HUES48 (cell line): ENCODE data around the gene HLA-A.
"Not testable (repeated sequence)": the region's sequence is repeated elsewhere in the genome, so short reads cannot be mapped to it uniquely, and the experiment has no call there.

Experiments used
- H3K27ac ChIP-seq: one replicate; pipeline ENCODE4 v1.7.0; 2013; ENCODE audit warnings: low read depth, low read length, inconsistent platforms
- H3K27me3 ChIP-seq: 2 replicates; pipeline ENCODE4 v1.6.1; 2013; ENCODE audit warnings: mild to moderate bottlenecking, low read length; ENCODE audit not compliant: control insufficient read depth, insufficient read depth
- H3K36me3 ChIP-seq: 2 replicates; pipeline ENCODE4 v1.6.1; 2013; ENCODE audit warnings: low read length; ENCODE audit not compliant: control insufficient read depth, insufficient read depth
- H3K4me1 ChIP-seq: 2 replicates; pipeline ENCODE4 v1.6.1; 2013; ENCODE audit warnings: mild to moderate bottlenecking, low read length; ENCODE audit not compliant: control insufficient read depth, insufficient read depth
- H3K4me3 ChIP-seq: 2 replicates; pipeline ENCODE4 v1.5.1; 2013; ENCODE audit warnings: mild to moderate bottlenecking, low read depth, low read length
- H3K9ac ChIP-seq: 2 replicates; pipeline ENCODE4 v1.6.1; 2013; ENCODE audit warnings: mild to moderate bottlenecking, low read depth, low read length, moderate library complexity
- H3K9me3 ChIP-seq: 2 replicates; pipeline ENCODE4 v1.6.1; 2013; ENCODE audit warnings: low read length; ENCODE audit not compliant: control insufficient read depth, insufficient read depth

HLA-A gene

GRCh38 chr6:29976253-29976587 lies 33.9 kb downstream of the HLA-A start:
- H3K9ac ChIP-seq: no peak overlapping the region
- peaks cover 20% of the 10 kb centered on the region for H3K4me1 ChIP-seq
- H3K36me3 ChIP-seq: no peaks in the 10 kb centered on the region
- H3K9me3 ChIP-seq: no peaks in the 10 kb centered on the region
- no peak overlapping the region for H3K27ac ChIP-seq
- H3K27me3 ChIP-seq: peaks cover 69% of the 10 kb centered on the region
- peak overlapping the region; percentile 75; the same call in 1 of the 2 replicates for H3K4me3 ChIP-seq

GRCh38 chr6:29976588-29977424 lies 34.5 kb downstream of the HLA-A start:
- Histone ChIP-seq H3K27me3 (peaks cover 71% of the 10 kb centered on the region), H3K36me3 (no peaks in the 10 kb centered on the region), H3K9me3 (no peaks in the 10 kb centered on the region), H3K4me1 (peaks cover 20% of the 10 kb centered on the region), H3K9ac (no peak overlapping the region), H3K27ac (no peak overlapping the region), H3K4me3 (peak overlapping the region; percentile 75)

- H3K27me3 ChIP-seq: peaks cover 70% of the 10 kb centered on the region
- no peaks in the 10 kb centered on the region for H3K36me3 ChIP-seq
- peaks cover 20% of the 10 kb centered on the region for H3K4me1 ChIP-seq
- H3K9ac ChIP-seq: no peak overlapping the region
- H3K27ac ChIP-seq: no peak overlapping the region
- H3K4me3 ChIP-seq: peak overlapping the region; percentile 75
- no peaks in the 10 kb centered on the region for H3K9me3 ChIP-seq
These were observed 35.0 kb downstream of the HLA-A start for GRCh38 chr6:29977425-29977727.

GRCh38 chr6:29980013-29980412 lies 37.7 kb downstream of the HLA-A start:
- Histone ChIP-seq H3K4me1 (peaks cover 15% of the 10 kb centered on the region), H3K27me3 (peaks cover 47% of the 10 kb centered on the region)
- H3K9me3 ChIP-seq, H3K36me3 ChIP-seq, H3K4me3 ChIP-seq, H3K27ac ChIP-seq, H3K9ac ChIP-seq: not testable (repeated sequence)

- no peak overlapping the region for H3K4me3 ChIP-seq
- no peaks in the 10 kb centered on the region for H3K9me3 ChIP-seq
- no peaks in the 10 kb centered on the region for H3K36me3 ChIP-seq
- H3K4me1 ChIP-seq: peaks cover 14% of the 10 kb centered on the region
- no peak overlapping the region for H3K9ac ChIP-seq
- peaks cover 42% of the 10 kb centered on the region for H3K27me3 ChIP-seq
- no peak overlapping the region for H3K27ac ChIP-seq
These were observed 38.2 kb downstream of the HLA-A start for GRCh38 chr6:29980511-29980910.

GRCh38 chr6:29981211-29981812 lies 39.0 kb downstream of the HLA-A start:
- Histone ChIP-seq H3K4me3 (no peak overlapping the region), H3K27ac (no peak overlapping the region), H3K4me1 (peaks cover 6% of the 10 kb centered on the region), H3K27me3 (peaks cover 34% of the 10 kb centered on the region), H3K36me3 (no peaks in the 10 kb centered on the region), H3K9me3 (no peaks in the 10 kb centered on the region), H3K9ac (no peak overlapping the region)

GRCh38 chr6:29982097-29982496 lies 39.8 kb downstream of the HLA-A start:
- Histone ChIP-seq H3K27me3 (peaks cover 26% of the 10 kb centered on the region), H3K9me3 (no peaks in the 10 kb centered on the region), H3K9ac (no peak overlapping the region), H3K27ac (no peak overlapping the region), H3K36me3 (no peaks in the 10 kb centered on the region), H3K4me3 (no peak overlapping the region), H3K4me1 (peaks cover 5% of the 10 kb centered on the region)

- no peak overlapping the region for H3K4me3 ChIP-seq
- peaks cover 9% of the 10 kb centered on the region for H3K27me3 ChIP-seq
- H3K9ac ChIP-seq: no peak overlapping the region
- no peaks in the 10 kb centered on the region for H3K4me1 ChIP-seq
- H3K9me3 ChIP-seq: no peaks in the 10 kb centered on the region
- H3K36me3 ChIP-seq: no peaks in the 10 kb centered on the region
- no peak overlapping the region for H3K27ac ChIP-seq
These were observed 41.9 kb downstream of the HLA-A start for GRCh38 chr6:29984232-29984631.

- Histone ChIP-seq H3K9ac (no peak overlapping the region), H3K27ac (no peak overlapping the region), H3K9me3 (no peaks in the 10 kb centered on the region)
These were observed 42.7 kb downstream of the HLA-A start for GRCh38 chr6:29984992-29985391.

GRCh38 chr6:29986179-29986781 lies 43.9 kb downstream of the HLA-A start:
- no peak overlapping the region for H3K4me3 ChIP-seq
- no peaks in the 10 kb centered on the region for H3K4me1 ChIP-seq
- H3K9me3 ChIP-seq: no peaks in the 10 kb centered on the region
- H3K27me3 ChIP-seq: peaks cover 1% of the 10 kb centered on the region; the same call in 1 of the 2 replicates
- no peak overlapping the region for H3K9ac ChIP-seq
- no peak overlapping the region for H3K27ac ChIP-seq
- H3K36me3 ChIP-seq: no peaks in the 10 kb centered on the region

More at GRCh38 chr6:29984992-29985391, 42.7 kb downstream of the HLA-A start:
- H3K36me3 ChIP-seq: no peaks in the 10 kb centered on the region
- peaks cover 9% of the 10 kb centered on the region for H3K27me3 ChIP-seq
- no peaks in the 10 kb centered on the region for H3K4me1 ChIP-seq
- H3K4me3 ChIP-seq: no peak overlapping the region

- Histone ChIP-seq H3K4me1 (no peaks in the 10 kb centered on the region), H3K9ac (no peak overlapping the region), H3K4me3 (no peak overlapping the region)
These were observed 46.9 kb downstream of the HLA-A start for GRCh38 chr6:29989211-29989610.

More at GRCh38 chr6:29989211-29989610, 46.9 kb downstream of the HLA-A start:
- Histone ChIP-seq H3K36me3 (no peaks in the 10 kb centered on the region), H3K27me3 (peaks cover 6% of the 10 kb centered on the region; the same call in 1 of the 2 replicates), H3K9me3 (no peaks in the 10 kb centered on the region), H3K27ac (no peak overlapping the region)
